HG03045 (cell line): ENCODE results near the gene PIK3R1.
"Not testable (repeated sequence)": the region's sequence is repeated elsewhere in the genome, so short reads cannot be mapped to it uniquely, and the experiment has no call there.

ENCODE experiments used
- ATAC-seq: cut with Tn5 transposase; IDR thresholded peaks from one replicate; pipeline ENCODE4 v1.9.1; 2021; ENCODE audit warnings: mild to moderate bottlenecking, moderate library complexity; ENCODE audit not compliant: unreplicated experiment

Gene PIK3R1

GRCh38 chr5:68225911-68226545 lies 10.5 kb downstream of the PIK3R1 start:
- ATAC-seq = no peak

GRCh38 chr5:68226546-68227073 lies 11.1 kb downstream of the PIK3R1 start:
- ATAC-seq = no peak

GRCh38 chr5:68227532-68228160 lies 12.1 kb downstream of the PIK3R1 start:
- ATAC-seq = no peak

GRCh38 chr5:68229416-68229815 lies 13.9 kb downstream of the PIK3R1 start:
- no peak for ATAC-seq

- ATAC-seq = no peak
Measured at GRCh38 chr5:68230285-68230684, 14.7 kb downstream of the PIK3R1 start.

- ATAC-seq = no peak
Measured at GRCh38 chr5:68231414-68232076, 16.0 kb downstream of the PIK3R1 start.

- no peak for ATAC-seq
Measured at GRCh38 chr5:68232277-68232676, 16.7 kb downstream of the PIK3R1 start.

- ATAC-seq = no peak
Measured at GRCh38 chr5:68233075-68233474, 17.5 kb downstream of the PIK3R1 start.

GRCh38 chr5:68235229-68235628 lies 19.7 kb downstream of the PIK3R1 start:
- ATAC-seq = not testable (repeated sequence)

- no peak for ATAC-seq
Measured at GRCh38 chr5:68237715-68238114, 22.2 kb downstream of the PIK3R1 start.

GRCh38 chr5:68239487-68239886 lies 23.9 kb downstream of the PIK3R1 start:
- peak; percentile 84 for ATAC-seq

GRCh38 chr5:68240202-68240601 lies 24.6 kb downstream of the PIK3R1 start:
- peak; percentile 47 for ATAC-seq

- no peak for ATAC-seq
Measured at GRCh38 chr5:68240771-68241170, 25.2 kb downstream of the PIK3R1 start.

GRCh38 chr5:68242743-68243142 lies 27.2 kb downstream of the PIK3R1 start:
- no peak for ATAC-seq

- ATAC-seq = no peak
Measured at GRCh38 chr5:68243251-68243650, 27.7 kb downstream of the PIK3R1 start.

- ATAC-seq = no peak
Measured at GRCh38 chr5:68243681-68244080, 28.1 kb downstream of the PIK3R1 start.

- no peak for ATAC-seq
Measured at GRCh38 chr5:68245319-68245718, 29.8 kb downstream of the PIK3R1 start.

- ATAC-seq = no peak
Measured at GRCh38 chr5:68246802-68247201, 31.2 kb downstream of the PIK3R1 start.

- ATAC-seq = no peak
Measured at GRCh38 chr5:68247627-68248026, 32.1 kb downstream of the PIK3R1 start.

GRCh38 chr5:68248896-68249295 lies 33.3 kb downstream of the PIK3R1 start:
- no peak for ATAC-seq

GRCh38 chr5:68249520-68249919 lies 34.0 kb downstream of the PIK3R1 start:
- ATAC-seq = no peak
